Stimulated activated CD8-positive, alpha-beta memory T cell treated with anti-CD3 and anti-CD28 coated beads, Interleukin-2, amount 100 ng/mL, for 48 hours (primary cell): Measurements from ENCODE around the gene LEFTY1.
"Not testable (repeated sequence)": the region's sequence is repeated elsewhere in the genome, so short reads cannot be mapped to it uniquely, and the experiment has no call there.

Experiments
- DNase-seq, 2 donors: peaks; one replicate each; pipeline ENCODE4 v3.0.0-alpha.2; 2020; ENCODE audit warnings: low read depth in 2 of 2

Gene LEFTY1

DNA sequence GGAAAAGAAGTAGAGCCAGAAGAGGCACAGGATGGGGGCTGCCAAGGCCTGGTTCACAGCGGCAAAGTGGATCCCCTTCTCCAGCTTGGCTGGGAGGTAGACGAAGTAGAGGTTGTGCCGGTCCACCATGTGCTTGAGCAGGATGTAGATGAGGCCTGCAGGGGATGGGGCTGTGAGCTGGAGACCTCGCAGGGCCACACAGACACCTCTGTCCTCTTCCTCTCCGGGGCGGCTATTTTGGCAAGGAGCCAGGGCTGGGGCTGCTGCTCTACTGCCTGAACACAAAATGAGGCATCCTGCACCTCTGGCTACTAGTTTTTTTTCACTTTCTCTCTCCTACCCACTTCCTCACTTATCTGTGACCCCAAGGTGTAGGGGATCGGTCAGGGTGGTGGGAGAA lies 39.0 kb downstream of the LEFTY1 start:
- DNase-seq = no peak

DNA sequence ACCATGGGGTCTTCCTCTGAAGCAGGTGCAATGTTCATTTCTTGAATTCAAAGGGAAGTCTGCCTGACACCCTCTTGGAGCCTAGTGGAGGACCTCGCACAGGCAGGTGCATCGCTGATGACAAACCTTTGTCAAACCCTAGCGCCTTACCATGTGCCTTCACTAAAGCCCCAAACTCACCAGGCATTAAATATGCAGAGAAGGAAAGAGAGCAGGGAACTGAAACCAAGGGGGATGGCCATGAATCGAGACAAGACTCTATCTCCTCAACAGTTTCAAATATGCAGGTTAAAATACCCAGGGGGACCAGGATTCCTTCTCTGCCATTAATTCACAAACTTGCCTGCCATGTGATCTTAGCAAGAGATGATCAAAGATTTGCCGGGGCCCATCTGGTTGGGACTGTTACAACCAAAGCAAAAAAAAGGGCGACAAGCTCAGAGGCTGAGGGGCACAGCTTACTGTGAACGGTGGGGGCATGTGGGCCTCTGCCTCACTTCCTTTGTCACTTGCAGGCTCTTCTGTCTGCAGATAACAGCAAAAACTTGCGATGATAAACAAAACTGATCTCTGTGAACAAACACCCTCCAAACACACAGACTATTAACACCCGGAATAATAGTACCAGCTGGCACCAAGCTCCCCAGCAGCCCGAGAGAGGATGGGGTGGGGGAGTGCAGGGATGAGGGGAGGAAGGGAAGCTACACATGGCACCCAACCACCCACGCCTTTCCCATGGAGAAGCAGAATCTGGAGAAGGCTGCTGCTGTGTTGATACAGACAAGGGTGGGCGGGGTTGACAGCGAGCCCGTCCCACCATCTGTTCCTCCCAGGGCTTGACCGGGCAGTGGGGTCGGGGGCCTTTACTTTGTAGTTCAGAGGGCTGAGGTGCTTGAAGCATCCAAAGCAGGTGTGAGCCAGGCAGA lies 40.7 kb downstream of the LEFTY1 start:
- no peak for DNase-seq

DNA sequence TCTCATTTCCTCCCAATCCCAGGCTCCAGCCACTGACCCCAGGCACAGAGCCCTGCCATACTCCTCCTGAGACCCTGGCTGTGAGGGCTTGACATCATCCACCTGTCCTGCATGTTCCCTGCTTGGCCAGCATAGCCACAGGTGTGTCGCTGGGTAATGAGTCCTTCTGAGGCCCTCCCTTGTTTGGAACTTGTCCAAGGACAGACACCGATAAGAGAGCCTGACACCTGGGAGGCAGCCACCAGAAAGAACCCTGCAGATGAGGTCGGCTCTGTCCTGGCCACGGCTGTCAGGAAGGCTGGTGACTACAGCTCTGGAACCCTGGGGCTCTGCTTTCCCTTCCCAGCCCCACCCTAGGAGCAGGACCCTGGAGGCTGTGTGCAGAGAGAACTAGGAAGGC lies 41.3 kb downstream of the LEFTY1 start:
- no peak for DNase-seq

DNA sequence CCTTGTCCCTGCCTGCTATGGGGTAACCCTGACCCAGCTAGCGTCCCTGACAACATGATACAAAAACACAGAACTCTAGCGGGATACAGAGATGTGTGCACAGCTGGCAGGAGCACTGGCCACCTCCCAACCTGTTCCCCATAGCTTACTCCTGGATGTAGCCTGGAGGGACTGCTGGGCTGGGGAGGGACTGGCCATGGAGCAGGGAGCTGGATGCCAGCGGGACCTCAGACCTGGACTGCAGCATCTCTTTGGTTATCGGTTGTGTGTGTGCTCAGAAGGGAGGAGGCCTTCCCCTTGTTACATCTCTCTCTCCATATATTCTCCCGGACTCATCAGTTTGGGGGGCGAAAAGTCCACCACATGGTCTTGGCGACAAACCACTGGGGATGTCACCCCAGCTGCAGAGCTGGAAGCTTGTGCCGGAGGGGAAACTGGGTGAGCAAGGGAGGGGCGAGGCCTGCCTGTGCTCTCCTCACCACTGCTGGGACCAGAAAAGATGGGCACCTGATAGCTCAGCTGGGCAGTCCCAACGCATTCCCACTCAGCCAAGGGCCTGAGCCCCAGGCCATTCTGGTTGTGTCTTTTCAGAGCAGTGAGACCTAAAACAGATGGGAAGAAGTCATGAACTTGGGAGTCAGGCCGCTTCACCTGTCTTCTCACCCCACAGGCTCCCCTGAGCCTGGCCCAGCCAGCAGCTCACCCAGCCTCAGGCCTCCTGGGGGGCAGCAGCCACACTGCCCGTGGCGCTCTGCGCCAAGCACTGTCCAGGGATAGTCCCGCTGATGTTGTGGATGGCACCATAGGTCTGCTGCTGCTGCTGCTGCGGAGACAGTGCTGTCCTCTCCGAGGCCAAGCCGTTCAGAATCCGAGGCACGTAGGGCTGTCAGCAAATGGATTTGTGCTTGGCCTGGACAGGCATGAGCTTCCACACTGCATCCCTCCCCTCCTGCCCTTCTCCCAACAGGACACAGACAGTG lies 42.3 kb downstream of the LEFTY1 start:
- no peak for DNase-seq

DNA sequence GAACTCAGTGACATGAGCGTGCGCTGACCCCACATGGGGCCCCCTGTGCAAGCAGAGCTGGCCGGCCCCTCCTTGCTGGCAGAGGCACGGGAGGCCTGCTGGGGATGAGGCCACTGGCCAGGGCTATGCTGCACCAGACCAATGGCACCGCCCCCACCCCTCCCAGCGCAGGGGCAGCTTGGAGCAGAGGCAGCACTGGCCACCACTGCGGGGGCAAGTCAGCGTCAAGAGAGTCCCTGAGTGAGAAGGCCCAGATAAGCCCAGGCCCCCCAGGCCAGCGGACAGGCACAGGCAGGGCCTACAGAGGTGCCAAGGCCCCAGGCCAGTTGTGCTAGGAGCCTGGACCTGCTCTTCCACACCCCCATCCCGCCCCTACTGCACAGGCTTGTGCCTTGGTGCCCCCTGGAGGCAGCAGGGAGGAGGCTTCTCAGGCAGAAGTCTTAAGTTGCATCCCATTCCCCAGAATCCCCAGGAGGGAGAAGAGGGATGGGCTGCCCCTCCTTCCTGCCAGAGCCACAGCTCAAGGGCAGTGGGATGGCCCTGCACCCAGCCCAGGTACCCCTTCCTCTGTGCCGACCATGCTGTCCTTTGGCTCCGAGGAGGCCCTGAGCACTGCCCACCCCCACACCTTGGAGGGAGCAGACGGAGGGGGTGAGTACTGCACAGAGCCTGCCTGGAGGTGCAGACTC lies 43.2 kb downstream of the LEFTY1 start:
- DNase-seq = peak in 1 of 2 donors; percentile 17

DNA sequence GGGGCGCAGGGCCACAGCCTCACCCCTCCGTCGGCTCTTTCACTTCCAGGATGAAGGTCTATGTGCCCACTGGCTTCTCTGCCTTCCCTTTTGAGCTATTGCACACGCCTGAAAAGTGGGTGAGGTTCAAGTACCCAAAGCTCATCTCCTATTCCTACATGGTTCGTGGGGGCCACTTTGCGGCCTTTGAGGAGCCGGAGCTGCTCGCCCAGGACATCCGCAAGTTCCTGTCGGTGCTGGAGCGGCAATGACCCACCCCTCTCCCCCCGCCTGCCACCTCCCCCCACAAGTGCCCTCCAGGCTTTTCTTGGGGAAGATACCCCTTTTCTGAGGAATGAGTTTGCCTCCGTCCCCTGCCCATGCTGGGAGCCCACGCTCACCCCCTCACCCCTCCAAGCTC lies 43.8 kb downstream of the LEFTY1 start:
- no peak for DNase-seq

DNA sequence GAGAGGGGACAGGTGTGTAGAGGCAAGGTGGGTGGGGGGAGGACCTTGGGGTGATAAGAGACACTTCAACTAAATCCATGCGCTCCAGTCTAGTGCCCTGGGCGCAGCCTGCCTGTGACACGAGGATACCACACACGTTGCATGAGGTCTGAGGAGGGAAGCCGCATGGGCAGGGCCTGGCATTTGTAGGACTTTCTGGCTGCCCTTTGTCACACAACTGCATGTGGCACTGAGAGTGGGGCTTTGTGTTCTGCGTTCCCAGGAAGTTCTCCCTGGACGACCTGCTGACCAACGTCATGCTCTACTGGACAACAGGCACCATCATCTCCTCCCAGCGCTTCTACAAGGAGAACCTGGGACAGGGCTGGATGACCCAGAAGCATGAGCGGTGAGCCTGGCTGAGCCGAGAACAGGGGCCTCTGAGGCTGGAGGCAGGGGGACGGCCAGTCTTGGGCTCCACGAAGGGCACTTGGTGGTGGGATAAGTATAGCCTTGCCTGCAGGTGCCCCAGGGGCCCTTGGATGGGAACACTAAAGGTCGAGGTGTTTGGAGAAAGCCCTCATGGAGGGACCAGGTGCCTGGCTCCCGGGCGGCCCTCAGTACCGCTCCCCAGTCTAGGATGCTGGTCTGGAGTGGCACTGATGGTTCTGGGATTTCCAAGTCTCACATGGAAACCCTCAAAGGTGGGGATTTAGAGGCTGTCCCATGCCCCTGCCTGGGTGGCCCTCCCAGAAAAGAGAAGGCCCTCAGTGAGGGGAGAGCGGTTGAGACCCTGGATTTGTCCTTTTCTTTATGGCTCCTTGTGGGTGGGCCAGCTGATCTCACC lies 44.5 kb downstream of the LEFTY1 start:
- no peak for DNase-seq

DNA sequence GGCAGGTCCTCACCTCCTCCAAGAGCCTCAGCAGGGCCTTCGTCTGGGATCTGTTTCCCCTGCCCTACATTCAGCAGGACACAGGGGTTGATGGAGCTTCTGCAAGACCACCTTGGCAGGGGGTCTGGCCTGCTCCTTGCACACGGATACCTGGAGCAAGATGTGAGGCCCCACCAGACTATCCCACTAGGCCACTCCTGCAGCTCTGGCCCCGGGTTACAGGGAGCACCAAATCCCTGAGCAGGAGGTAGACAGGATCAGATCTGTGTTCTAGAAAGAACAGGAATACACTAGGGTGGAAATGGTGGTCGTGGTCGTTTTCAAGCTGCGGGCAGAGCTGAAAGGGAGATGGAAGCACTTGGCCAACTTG lies 45.5 kb downstream of the LEFTY1 start:
- DNase-seq = no peak

DNA sequence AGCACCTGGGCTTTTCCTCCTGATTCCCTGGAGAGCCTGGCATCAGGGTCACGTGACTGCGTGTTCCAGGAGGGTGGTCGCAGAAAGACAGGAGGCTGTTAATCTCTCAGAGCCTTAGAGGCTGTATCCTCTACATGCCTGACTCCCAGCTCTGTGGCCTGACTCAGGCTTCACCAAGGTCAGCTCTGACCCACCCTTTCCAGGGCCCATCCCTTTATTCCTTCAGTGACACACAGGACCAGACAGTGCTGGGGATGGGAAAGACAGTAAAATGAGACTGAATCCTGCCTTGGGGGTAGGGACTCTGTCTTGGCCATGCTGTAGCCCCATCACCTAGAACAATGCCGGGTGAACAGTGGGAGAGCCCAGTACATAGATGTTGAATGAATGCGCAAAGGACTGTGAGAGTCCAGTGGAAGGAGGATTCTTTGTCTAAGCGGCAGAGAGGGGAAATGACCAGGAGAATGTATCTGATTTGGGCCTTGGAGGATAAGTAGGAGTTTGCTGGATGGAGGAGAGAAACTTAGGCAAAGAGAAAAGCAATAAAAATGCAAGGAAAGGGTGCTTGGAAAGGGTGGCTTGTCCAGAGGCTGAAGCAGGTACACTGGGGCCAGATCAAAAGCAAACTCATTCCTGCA lies 46.0 kb downstream of the LEFTY1 start:
- DNase-seq = no peak

DNA sequence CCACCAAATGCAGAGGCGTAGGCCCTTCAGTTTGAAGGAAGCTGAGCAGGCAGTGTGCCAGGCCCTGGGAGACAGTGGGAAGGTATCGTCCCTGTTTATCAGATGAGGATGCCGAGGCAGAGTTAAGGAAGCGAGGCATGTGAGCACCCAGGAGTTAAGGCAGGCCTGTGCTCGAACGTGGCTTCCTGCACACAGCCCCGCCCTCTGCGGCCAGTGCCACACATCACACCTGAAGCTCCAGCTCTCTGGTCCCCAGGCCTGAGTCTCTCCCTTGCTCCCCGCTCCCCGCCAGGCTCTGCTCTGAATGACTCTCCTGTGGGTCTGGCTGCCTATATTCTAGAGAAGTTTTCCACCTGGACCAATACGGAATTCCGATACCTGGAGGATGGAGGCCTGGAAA lies 46.9 kb downstream of the LEFTY1 start:
- DNase-seq = no peak

DNA sequence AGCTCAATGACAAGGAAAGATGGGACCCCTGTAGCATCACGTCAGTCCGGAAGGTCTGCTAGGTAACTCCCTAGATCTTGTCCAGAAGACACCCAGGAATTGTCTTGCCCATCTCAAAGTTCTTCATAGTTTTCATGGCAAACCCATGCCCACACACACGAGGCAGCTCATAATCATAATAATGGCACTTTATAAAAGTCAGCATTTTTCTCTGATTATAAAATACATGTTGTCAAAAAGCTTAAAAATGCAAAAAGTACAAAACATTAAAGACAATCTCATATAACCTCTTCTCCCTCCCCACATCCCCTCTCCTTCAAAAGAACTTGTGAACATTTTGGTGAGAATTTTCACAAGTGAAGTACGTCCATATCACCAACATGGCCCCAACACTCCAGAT lies 48.2 kb downstream of the LEFTY1 start:
- no peak for DNase-seq

DNA sequence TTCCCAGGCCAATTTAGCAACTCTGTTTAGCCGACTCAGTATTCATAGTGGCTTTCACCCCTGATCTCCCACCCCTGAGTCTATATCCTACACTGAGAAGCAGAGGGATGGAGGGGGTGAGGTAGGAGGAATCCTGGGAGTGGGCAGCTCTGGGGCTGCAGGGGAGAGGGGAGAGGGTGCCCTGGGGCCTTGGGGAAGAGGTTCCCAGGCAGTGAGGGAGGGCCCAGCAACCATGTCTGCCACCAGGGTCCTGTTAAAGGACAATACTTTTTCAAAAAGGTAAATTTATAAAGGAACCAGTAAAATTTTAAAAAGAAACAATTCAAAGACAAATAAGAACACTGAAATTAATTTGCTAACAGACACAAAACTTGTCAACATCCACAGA lies 48.7 kb downstream of the LEFTY1 start:
- no peak for DNase-seq

DNA sequence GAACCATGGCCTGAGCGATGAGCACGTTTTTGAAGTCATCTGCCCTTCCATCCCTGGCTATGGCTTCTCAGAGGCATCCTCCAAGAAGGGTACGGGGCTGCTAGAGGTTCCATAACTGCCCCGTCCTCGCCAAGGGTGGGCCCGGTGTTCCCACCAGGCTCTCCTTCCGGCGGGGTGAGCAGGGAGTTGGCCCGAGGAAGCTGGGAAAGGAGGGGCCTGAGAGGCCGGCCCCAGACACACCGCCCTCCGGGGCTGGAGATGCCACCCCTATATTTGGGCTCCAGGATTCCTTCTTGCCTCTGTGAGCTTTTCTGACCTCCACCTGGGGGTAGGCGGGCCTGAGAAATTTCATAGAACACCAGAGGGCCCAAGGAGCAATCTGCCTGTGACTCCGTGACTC lies 50.2 kb downstream of the LEFTY1 start:
- no peak for DNase-seq

DNA sequence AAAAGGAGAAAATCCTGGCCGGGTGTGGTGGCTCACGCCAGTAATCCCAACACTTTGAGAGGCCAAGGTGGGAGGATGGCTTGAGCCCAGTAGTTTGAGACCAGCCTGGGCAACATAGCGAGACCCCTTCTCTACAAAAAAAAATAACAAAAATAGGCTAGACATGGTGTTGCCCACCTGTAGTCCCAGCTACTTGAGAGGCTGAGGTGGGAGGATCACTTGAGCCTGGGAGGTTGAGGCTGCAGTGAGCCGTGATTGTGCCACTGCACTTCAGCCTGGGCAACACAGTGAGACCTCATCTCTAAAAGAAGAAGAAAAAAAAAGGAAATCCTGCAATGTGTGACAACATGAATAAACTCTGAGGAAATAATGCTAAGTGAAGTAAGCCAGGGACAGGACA lies 52.6 kb downstream of the LEFTY1 start:
- DNase-seq = not testable (repeated sequence)
